Stimulated activated naive CD4-positive, alpha-beta T cell (primary cell): ENCODE measurements around the gene FKTN.

ENCODE experiments used
- DNase-seq, 6 experiments: peaks; one replicate each; lab custom pipeline; 2025; lab: John Stamatoyannopoulos, UW

FKTN gene

DNA sequence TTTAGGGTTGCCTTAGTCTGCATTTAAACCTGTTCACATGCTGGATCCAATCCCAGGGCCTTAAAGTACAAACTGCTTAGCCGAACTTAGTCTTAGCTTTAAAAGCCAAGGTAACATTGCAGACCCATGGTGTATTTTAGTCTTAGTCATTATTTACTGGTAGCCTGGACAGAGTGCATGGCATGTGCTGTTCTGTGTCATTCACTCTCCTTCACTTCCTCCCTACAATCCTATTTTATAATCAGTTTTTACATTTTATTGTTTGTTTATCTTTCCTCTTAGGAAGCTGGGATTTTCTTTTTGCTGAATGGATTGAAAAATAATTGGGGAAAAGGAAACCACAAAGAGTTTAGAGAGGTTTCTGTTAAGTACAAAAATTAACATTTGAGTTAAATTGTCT is 74.9 kb downstream of the FKTN start:
- no peak for DNase-seq

DNA sequence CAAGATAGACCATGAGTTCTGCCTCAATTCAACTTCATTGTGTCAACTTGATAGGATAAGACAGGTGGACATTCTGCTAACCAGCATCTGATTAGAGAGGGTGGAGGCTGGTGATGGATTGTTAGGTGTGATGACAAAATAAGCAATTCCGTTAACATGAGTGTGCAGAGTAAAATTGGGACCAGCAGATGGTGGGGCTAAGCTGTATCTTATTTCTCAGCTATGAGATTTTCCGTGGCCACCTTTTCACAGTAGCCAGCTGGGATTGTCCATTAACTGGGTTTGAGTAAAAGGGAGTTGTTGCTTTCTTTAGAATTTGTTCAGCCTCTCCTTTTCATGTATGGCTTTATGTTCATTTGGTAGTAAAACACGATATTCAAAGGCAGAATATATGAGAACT is 75.5 kb downstream of the FKTN start:
- no peak for DNase-seq

DNA sequence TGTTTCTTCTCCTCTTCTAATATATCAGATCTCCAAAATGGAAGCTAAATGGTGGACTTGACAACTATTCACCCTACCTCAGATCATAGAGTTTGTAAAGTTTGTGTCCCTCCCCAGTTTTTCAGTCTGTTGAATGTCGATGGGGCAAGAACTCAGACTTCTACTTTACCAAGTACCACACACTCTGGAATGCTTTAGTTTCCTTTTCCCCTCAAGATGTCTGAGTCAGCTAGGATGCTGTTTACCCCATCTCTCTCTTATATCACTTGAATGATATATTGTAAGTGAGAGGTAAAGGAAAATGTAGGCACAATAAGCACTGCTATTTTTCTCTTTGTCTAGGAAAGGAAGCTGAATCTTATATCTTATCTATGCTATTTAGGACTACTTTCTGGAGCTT is 78.4 kb downstream of the FKTN start:
- DNase-seq, result no peak

DNA sequence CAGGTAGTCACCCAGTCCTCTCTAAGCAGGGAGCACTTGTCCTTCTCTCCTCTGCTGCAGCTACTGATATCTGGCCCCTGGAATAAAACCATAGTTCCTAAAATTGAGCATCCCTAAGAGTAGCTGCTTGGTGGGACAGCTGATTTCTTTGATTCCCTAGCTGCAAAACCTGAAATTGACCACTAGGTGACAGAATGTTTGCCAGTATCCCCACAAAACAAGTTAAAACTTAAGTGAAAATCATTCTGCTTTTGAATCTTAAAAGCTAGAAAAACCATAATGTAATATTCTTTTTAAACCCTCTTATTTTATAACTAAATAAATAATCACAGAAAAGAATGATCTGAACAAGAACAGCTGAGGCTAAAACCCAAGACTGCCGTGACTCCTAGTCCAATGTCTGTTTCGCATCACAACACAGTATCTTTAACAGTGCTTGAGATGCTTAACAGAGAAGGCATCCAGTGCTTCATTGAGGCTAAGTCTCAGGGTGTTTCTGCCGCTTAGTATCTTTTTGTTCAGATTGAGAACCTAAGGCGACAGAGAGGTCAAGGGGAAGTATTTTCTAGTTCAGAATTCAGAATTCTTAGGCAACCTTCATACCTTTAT is 80.0 kb downstream of the FKTN start:
- no peak for DNase-seq

DNA sequence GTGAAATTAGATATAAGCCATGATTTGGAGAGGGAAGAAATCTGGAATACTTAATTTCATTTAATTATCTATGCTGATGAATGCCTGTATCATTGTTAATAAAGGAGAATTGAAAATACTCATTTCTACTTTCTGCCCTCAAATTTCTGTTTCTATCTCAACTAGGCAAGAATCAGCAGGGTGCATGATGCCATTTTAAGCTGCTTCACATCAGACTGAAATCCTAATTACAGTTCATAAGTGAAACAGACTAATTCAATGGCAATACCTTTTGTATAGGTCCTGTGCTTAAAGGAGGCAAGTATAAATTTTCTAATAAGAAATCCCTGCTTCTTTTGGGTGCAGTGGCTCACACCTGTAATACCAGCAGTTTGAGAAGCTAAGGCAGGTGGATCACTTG is 82.0 kb downstream of the FKTN start:
- DNase-seq, result no peak

DNA sequence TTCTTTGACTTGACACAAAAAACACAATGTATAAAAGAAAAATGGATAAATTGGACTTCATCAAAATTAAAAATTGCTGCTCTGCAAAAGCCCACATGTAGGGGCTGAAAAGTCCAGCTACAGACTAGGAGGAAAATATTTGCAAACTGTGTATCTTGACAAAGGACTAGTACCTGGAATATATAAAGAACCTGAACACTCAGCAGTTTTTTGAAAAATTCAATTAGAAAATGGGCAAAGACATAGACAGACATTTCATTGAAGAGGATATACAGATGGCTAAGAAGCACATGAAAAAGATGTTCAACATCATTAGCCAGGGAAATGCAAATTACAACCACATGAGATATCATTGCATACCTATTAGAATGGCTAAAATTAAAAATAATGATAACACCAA is 85.9 kb downstream of the FKTN start:
- DNase-seq, result no peak

DNA sequence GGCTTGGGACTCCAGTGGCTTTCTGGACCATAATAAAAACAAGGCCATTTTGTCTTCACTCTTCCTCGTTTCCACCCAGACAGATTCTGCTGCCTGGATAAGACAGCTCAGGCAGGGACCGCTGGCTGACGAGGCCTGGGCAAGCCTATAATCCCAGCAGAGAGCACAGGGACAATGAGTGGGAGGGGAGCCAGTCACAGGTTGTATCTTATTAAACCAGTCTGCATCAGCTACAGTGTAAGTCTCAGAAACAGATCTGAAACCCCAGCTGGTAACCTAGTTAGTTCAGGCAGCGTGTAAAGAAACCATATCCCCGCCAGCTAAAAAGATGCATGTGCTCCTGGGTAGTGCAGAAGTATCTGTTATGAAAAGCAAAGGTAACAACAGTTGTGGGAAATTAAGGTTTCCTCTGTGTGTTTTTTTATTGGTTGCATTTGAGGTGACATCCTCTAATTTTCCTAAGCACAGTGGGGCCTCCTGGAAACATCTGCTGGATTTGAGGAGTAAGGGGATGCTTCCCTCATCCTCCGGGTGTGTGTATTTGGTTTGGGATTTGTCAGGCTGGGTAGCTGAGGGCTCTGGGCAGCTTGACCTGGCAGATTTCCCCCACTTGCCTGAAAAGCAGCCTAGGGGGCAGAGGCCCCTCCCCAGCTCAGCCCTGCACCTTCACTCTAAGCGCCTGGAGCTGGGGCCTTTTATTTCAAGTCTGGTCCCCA is 89.1 kb downstream of the FKTN start:
- DNase-seq, result no peak

DNA sequence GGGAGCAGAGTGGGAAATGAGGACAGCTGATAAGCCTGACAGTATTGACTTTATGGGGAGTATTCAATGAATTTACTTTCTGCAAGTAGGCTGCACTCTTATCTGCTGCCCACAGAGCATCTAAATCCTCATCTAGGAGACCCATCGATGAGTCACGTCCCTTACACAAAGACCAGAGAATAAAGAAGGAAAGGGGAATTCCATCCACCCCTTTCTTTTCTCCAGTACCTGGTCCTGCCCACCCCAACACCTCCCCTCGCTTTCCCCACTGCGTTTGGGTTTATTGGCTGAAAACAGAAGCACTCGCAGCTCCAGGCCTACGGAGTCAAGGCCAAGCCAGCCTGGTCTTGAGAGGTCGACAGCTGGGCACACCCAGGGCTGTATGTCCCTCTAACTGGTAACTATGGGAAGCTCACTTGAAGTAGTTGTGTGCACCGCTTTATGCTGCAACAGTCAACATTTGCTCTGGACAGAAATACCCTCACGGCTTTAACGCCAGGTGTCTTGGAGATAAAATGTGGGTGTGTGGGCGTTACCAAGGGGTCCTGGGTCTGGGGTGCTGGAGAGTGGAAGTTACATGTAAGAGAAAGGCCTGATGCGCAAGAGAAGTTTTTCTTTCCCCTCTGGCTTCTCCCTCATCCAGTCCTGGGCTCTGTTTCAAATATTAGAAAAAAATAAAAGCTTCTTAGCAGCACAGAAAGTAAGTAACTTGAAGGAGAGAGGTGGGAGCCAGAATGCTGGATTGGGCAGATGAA is 89.8 kb downstream of the FKTN start:
- no peak for DNase-seq

DNA sequence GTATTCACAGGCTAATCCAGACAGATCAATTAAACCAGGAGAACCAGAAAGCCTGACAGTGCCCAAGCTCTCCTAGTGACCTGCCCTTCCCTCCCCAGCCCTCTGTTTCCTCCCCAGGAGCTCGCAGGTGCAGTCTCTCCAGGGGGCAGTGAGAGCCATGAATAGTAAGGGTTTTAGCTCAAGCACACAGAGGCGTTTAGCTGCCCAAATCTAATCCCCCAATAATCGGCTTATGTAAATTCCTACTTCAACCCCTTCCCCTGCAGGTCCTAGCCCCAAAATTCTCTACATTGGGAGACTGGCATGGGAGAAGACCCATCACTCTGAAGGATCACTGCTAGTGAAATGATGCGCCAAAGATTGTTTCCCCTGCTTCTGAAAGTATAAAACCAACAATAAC is 93.9 kb downstream of the FKTN start:
- no peak for DNase-seq

DNA sequence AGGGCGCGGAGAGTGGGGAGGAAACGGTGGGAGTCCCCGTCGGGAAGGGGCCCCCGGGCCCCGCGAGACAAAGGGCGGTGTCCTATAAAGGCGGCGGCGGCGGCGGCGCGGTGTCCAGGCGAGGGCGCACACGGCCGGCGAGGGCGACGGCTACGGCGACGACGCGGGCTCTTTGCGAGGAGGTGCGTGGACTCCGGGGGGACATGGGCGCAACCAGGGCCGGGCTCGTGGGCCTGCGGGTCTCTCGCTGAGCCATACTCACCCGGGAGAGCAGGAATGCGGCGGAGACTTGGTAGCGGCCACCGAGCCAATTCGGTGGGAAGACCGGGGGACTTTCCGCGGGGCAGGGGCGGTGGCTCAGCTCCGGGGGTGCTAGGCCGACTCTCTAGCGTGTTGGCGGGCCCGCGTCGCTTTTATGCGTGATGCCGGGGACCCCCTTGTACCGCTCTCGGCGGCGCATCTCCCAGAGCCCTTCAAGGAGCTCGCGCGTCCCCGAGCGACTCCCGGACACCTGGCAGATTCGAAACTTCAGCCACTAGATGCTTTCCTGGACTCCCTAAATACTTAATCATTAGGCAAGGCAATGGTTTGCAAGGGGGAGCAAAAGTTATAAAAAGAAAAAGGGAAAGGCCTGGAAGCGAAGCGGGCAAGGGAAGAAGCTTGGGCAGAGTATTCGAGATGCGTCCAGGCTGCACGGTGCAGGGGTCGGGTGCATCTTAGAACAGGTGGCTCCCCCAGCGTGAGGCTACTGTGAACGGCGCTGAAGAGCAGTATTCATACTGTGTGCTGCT is 98.4 kb downstream of the FKTN start:
- DNase-seq, result no peak

DNA sequence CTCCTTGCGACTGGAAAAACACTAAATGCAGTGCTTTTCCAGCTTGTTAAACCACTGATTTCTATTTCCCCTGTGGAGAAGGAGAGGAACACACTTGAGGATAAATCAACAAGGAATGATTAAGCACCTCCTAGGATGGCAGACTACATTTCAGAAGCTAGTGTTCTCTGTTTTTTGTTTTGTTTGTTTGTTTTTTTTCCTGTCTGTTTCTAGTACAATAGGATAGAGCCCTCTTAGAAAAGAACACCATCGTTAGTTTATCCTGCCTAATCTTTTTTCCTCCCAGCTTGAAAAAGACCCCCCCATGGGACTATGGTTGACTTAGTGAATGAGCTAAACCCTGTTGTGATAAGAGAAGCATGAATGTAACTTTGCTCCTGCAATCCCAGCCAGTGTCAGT is 100.4 kb downstream of the FKTN start:
- DNase-seq, result no peak

DNA sequence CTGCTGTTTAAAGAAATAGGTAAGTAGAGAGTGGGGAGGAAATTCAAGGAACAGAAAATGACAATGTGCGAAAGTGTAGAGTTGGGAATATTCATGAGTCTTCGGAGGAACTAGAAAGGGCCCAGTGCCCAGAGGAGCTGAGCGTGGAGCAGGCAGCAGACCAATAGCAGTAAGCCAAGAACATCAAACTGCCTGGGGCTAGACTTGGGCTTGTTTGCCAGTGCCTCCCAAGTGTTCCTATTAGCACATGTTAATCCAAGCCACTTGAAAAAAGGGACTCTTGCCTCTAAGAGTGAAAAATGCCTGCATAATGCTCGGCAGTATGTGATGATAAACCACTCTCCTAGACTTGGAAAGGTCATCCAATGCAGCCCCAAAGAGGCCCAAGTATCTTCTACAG is 103.1 kb downstream of the FKTN start:
- no peak for DNase-seq

DNA sequence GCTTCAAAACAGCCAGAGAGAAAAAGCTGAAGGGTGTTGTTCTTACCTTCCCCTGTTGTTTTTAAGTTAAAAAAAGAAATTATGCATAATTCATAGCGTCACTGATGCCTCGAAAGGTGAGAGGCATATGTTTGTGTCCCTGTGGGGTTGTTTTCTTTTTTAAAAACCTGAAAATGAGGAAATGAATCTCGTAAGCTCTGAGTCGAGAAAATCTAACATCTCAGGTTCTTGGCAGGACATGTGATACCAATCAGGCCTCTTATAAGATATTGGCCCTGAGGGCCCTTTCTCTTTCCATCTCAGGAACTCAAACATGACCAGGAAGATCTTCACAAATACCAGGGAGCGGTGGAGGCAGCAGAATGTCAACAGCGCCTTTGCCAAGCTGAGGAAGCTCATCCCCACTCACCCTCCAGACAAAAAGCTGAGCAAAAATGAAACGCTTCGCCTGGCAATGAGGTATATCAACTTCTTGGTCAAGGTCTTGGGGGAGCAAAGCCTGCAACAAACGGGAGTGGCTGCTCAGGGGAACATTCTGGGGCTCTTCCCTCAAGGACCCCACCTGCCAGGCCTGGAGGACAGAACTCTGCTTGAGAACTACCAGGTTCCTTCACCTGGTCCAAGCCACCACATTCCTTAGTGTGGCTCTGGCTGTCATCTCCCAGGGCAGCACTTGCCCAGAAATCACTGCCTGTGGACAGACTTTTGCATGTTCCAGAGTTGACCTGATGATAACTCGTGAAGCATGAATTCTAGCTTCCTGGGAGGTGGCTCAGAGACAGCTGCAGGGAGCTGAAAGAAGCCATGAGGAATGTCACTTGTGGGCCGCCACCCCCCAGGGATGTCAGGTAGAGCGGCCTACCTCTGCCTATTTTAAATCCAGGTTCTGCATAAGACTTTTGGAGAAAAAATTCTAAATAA is 104.5 kb downstream of the FKTN start, which contains the start of gene TAL2:
TSS of gene TAL2 (plus strand) at position 274 of the 921 bp plus-strand sequence. CDS start at position 314, 40 bp downstream.
- no peak for DNase-seq

DNA sequence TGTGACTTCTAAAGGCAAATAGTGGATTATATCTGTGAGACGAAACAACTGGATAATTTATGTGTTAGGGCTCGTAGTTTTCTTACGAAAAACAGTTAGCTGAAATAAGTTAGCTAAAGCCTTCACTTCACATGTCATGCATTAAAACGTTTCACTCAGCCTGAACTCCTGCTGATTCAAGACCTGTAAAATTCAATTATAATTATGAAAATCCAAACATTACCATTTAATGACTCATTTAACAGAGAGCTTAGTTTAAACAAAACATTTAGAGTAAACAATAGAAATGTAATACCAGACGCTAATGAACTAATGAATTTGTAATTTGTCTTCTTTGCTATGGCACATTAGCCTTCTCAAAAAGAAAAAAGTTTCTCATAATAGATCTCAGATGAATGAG is 106.0 kb downstream of the FKTN start:
- no peak for DNase-seq

DNA sequence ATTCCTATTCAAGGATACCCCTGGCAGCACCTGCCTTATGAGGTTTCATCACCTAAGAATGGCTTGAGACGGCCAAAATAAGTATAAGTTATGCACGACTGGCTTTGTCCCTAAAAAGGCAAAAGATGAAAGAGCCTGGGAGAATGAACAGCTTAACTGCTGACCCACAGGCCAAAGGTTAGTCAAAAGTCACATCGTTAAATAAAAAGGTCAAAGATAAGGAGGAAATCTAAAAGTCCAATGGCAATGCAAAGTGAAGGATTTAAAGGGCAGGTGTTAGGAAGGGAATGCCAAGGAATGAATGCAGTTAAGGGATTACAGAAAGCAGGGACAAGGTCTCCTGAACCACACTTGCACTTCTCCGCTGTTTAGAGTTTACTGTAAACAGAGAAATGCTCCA is 109.9 kb downstream of the FKTN start:
- no peak for DNase-seq

DNA sequence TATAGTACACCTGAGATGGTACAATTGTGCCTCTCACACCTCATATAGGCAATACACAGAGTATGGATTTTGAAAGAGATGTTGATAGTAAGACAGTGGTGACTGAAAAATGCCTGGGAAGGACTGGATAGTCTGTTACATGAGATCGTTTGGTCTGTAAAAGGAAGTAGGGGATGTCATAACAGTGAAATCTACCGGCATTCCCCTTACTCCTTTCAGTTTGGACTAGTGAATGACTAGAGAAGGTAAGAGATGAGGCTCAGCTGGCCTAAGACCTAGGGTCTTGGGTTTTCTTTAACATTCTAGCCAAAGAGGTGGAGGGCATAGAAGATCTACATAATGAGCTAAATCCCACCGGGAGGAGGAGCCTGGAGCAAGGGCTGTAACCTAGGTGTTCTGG is 112.4 kb downstream of the FKTN start:
- DNase-seq, result no peak

DNA sequence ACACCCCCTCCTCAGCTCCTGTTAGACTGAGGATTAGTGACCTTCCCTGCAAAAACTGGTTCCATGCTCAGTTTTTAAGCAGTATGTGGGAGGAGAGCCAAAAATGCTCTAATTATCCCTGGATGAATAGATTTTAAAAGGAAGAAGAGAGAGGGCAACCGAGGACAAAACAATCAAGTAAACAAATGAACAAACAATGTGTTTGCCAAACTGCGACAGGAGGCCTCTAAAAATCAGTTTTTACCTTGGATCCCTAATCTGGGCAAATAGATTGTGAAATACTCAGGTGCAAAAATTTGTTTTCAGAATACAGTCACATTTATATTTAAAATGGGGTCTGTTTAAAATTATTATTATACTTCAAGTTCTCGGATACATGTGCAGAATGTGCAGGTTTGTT is 112.8 kb downstream of the FKTN start:
- no peak for DNase-seq

DNA sequence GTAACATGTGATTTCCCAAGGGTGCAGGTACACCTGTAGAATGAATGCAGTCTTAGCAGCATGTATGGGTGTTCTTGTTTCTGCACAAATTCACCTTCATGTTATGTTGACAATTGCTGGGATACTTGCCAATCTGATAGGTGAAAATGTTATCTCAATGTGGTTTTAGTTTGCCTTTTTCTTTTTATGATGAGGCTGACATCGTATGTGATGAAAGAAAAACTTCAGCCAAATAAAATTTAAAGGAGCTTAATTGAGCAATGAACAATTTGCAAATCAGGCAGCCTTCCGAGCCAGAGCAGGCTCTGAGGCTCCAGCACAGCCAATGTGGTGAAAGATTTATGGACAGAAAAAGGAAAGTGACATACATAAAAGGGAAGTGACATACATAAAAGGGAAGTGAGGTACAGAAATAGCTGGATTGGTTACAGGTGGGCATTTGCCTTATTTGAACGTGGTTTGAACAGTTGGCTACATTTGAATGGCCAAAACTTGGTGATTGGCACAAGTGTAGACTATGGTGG is 114.8 kb downstream of the FKTN start:
- no peak for DNase-seq

DNA sequence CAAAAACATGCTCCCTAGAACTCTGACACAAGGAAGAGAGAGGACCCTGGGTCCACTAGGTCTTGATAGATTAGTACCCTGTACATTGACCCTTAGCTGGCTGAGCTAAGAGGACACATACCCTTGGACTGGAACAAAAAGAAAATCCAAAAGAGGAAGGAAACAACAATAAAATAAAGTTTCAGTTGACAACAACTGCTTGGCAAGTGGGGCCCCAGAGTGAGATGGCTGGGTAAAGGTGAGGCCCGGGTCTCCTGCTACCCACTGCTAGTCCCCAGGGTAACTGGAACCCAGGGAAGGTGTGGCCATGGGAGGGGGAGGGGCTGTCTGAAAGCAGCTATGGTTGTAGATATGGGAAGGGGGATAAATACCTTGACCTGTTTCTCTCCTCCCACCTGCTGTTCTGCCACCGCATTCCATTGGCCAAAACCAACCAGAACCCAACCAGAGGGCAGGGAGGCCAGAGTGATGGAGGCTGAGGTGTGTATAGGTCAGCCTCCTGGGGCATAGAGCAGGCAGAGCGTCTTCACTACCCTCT is 116.0 kb downstream of the FKTN start:
- no peak for DNase-seq

DNA sequence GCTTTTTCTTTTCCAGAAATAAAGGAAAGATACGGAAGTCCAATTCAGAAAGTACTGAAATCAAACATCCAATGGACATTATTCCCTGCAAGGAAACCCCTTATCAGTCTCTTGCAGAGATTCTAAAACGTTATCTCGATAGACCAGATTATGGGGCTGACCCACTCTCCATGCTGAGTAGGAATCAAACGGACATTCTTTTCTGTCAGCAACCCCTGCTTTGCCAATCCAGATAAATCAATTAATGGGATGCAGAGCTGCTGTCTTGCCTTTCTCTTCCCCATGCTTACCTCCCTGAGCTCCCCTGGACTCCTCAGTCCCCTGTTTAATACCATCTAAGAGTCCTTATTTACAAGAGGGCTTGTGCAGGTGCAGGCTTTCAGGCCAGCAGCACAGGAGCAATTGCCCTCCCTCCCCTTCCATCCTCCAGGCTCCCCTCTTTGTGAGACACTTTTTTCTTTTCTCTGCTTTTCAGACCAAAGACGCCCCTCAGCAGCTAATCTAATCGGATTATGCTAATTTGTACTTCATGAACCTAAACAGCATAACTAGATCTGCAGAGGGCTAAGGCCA is 118.5 kb downstream of the FKTN start:
- DNase-seq, result no peak
